ENCODE measurements around the gene SOCS3. TPM values are rescaled to one million over a fixed set of nuclear protein-coding genes. Genes with fewer than 3 reads are reported as not detected.

Gene SOCS3
- total and polyA plus RNA-seq, 3 donors from 2014 or later: 2.2 to 17.8 (median 9.6) TPM

DNA sequence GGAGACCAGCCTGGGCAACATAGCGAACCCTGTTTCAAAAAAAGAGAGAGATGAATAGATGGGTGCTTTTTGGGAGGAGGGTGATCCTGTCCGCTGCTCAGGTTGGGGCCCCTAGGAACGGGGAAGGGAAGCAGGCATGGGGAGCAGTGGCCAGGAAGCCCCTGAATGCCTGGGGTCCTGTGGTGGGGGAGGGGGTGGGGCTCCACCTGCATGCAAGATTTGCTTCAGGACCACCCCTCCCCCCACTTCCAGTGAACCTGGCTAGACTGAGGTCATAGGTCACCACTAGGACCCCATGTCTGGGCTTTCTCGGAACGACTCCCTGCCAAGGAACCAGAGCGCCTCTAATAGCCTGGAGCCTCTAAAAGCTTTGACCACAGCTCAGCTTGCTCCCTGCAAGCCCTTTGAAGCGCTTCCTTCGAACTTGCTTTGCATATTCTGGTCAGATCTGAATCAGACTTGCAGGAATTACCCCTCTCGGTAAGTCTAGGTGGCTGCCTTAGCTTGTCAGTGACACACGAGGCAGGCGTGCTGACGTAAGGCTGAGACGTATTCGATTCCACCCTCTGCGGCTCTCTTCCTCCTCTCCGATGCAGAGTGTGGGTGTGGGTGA, 3.7 kb downstream of the SOCS3 start:
- Histone ChIP-seq H3K27me3 (no peaks in the 10 kb centered on the region), H3K27ac (no peak overlapping the region), H3K4me1 (peaks cover 46% of the 10 kb centered on the region), H3K4me3 (no peak overlapping the region), H3K9me3 (no peaks in the 10 kb centered on the region), H3K36me3 (ENCODE audit: low read depth, missing control alignments) (no peaks in the 10 kb centered on the region)
- intact Hi-C loops (cut with DNase I; ENCODE audit: low total_unique reads): no loop called here
- TF ChIP-seq CTCF (IDR thresholded peaks at IDR 0.05) (no peak), POLR2A (IDR thresholded peaks at IDR 0.05) (no peak)
- WGBS, 2 donors: 70 to 81% methylated on average over 16 of the region's 16 CpGs
- peak; percentile 51 for DNase-seq

DNA sequence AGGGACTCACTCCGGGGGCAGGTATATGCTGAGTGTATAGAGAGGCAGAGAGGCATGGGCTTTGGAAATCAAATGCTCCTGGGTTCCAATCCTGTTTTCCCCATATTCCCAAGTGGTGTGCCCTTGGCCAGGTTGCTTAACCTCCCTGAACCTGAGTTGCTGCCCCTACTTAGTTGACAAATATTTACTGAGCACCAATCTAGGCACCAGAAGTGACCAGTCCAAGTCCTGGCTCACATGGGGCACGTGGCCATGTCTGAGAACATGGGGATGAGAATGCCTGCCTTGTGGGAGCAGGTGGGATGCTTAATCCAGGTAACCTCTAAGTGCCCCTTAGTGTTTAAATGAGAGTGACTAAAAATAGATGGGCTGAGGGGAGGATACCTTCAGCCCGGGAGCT, 4.2 kb downstream of the SOCS3 start:
- WGBS, 2 donors: 60 to 68% methylated on average over 3 of the region's 3 CpGs
- TF ChIP-seq CTCF (IDR thresholded peaks at IDR 0.05) (no peak), POLR2A (IDR thresholded peaks at IDR 0.05) (no peak)
- no peak for DNase-seq
- H3K36me3 ChIP-seq (ENCODE audit: low read depth, missing control alignments): no peaks in the 10 kb centered on the region
- peaks cover 44% of the 10 kb centered on the region for H3K4me1 ChIP-seq
- intact Hi-C loops (cut with DNase I; ENCODE audit: low total_unique reads): no loop called here
- H3K9me3 ChIP-seq: no peaks in the 10 kb centered on the region
- H3K27me3 ChIP-seq: no peaks in the 10 kb centered on the region
- H3K27ac ChIP-seq: no peak overlapping the region
- H3K4me3 ChIP-seq: no peak overlapping the region

DNA sequence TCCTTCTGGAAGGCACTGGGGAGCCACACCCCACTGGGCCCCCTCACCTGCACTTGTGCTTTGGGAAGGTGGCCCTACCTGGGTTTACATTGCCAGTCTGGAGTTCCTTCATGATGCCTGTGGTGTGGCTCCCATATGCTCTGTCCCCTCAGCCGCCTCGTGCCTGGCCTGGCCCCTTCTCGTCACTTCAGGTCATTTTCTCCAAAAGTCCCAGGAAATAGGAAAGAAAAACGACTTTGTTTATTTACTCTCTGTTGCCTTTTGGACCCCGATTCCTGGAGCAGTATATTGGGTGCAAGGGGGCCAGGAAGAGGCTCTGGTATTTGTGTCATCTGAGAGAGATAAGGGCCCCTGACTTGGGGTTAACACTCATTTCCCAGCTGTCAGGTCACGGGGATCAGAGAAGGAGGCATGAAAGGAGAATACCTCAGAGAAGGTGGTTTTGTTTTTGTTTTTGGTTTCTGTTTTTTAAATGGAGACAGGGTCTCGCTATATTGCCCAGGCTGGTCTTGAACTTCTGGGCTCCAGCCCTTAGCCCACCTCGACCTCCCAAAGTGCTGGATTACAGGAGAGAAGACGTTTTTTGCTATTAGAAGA, 4.7 kb downstream of the SOCS3 start:
- Histone ChIP-seq H3K4me1 (peaks cover 44% of the 10 kb centered on the region), H3K9me3 (no peaks in the 10 kb centered on the region), H3K27me3 (no peaks in the 10 kb centered on the region), H3K36me3 (ENCODE audit: low read depth, missing control alignments) (no peaks in the 10 kb centered on the region), H3K27ac (no peak overlapping the region), H3K4me3 (no peak overlapping the region)
- 81 to 87% methylated on average over 9 of the region's 9 CpGs for WGBS, 2 donors
- intact Hi-C loops (cut with DNase I; ENCODE audit: low total_unique reads): no loop called here
- DNase-seq: no peak
- TF ChIP-seq POLR2A (IDR thresholded peaks at IDR 0.05) (no peak), CTCF (IDR thresholded peaks at IDR 0.05) (no peak)

DNA sequence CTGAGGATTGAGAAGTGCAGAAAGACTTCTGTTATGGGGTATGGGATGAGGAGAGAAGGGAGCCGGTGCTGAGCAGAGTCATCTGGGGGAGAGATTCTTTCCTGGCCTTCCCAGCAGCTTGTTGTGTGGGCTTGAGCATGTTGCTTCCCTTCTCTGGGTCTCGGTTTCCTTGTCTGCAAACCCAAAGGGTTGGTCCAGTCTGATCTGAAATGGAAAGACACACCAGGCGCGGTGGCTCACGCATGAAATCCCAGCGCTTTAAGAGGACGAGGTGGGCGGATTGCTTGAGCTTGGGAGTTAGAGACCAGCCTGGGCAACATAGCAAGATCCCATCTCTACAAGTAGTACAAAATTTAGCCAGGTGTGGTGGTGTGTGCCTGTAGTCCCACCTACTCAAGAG, 6.0 kb downstream of the SOCS3 start:
- intact Hi-C loops (cut with DNase I; ENCODE audit: low total_unique reads): no loop called here
- H3K9me3 ChIP-seq: no peaks in the 10 kb centered on the region
- no peak for DNase-seq
- TF ChIP-seq POLR2A (IDR thresholded peaks at IDR 0.05) (no peak), CTCF (IDR thresholded peaks at IDR 0.05) (no peak)
- no peaks in the 10 kb centered on the region for H3K36me3 ChIP-seq (ENCODE audit: low read depth, missing control alignments)
- H3K4me1 ChIP-seq: peaks cover 44% of the 10 kb centered on the region
- peak overlapping the region; percentile 77 to 86 for H3K27ac ChIP-seq
- 77 to 79% methylated on average over 8 of the region's 8 CpGs for WGBS, 2 donors
- H3K4me3 ChIP-seq: no peak overlapping the region
- H3K27me3 ChIP-seq: no peaks in the 10 kb centered on the region

All from testis (tissue), 3 donors.